HEK293 (cell line): Measurements from ENCODE around the gene ZNF688.

Experiments used
- CTCF ChIA-PET: fragments of 350-600 bp; formaldehyde crosslinking; extraction: SDS; loops from one replicate; lab custom pipeline; 2021; ENCODE audit warnings: antibody characterized with exemption; lab: Yijun Ruan, JAX
- POLR2A ChIA-PET: fragments of 300-600 bp; formaldehyde crosslinking; extraction: SDS; loops from one replicate; lab custom pipeline; 2020; ENCODE audit warnings: antibody characterized with exemption, inconsistent platforms; lab: Yijun Ruan, JAX
- H3K27ac ChIP-seq: fragments of 200-500 bp; sonication (Bioruptor generic); 2 replicates; pipeline ENCODE4 v1.5.1; 2014; ENCODE audit warnings: low read depth, low read length, control low read depth, inconsistent platforms; ENCODE audit errors: extremely low read depth
- H3K36me3 ChIP-seq, 2 experiments: fragments of 200-500 bp in 1 of 2; sonication (Bioruptor generic) in 1 of 2; 1 replicate in 1 of 2; 2 replicates in 1 of 2; pipeline ENCODE4 v1.5.1; 2014 to 2017; ENCODE audit warnings: inconsistent platforms in 2 of 2, low read length in 2 of 2; ENCODE audit not compliant: control insufficient read depth in 2 of 2, insufficient read depth in 1 of 2
- H3K4me1 ChIP-seq: fragments of 200-500 bp; sonication (Bioruptor generic); 2 replicates; pipeline ENCODE4 v1.5.1; 2014; ENCODE audit warnings: mild to moderate bottlenecking, low read length, inconsistent platforms; ENCODE audit not compliant: control insufficient read depth, insufficient read depth
- H3K4me3 ChIP-seq: 2 replicates; pipeline ENCODE4 v1.5.1; 2011; ENCODE audit warnings: low read depth, mild to moderate bottlenecking, control low read depth, low read length, moderate library complexity
- H3K9me3 ChIP-seq: fragments of 200-500 bp; sonication (Bioruptor generic); 2 replicates; pipeline ENCODE4 v1.5.1; 2014; ENCODE audit warnings: low read depth, low read length, inconsistent platforms; ENCODE audit not compliant: control insufficient read depth, insufficient read depth
- KLF10 ChIP-seq: fragments of 450-650 bp; IDR thresholded peaks from 2 replicates; pipeline ENCODE4 v1.5.1; 2018; ENCODE audit warnings: missing biosample characterization, mild to moderate bottlenecking, missing genetic modification characterization
- KLF8 ChIP-seq: fragments of 450-650 bp; formaldehyde crosslinking; IDR thresholded peaks from 2 replicates; pipeline ENCODE4 v1.5.1; 2016; ENCODE audit warnings: missing biosample characterization, missing genetic modification characterization
- OSR2 ChIP-seq: fragments of 450-650 bp; formaldehyde crosslinking; IDR thresholded peaks from 2 replicates; pipeline ENCODE4 v1.5.1; 2016; ENCODE audit warnings: missing biosample characterization, missing genetic modification characterization
- SP2 ChIP-seq: fragments of 450-650 bp; formaldehyde crosslinking; IDR thresholded peaks from 2 replicates; pipeline ENCODE4 v1.5.1; 2016; ENCODE audit warnings: missing biosample characterization, missing genetic modification characterization
- SP3 ChIP-seq: fragments of 450-650 bp; formaldehyde crosslinking; IDR thresholded peaks from 2 replicates; pipeline ENCODE4 v1.5.1; 2016; ENCODE audit warnings: missing biosample characterization, missing genetic modification characterization
- YY1 ChIP-seq: fragments of 450-650 bp; formaldehyde crosslinking; IDR thresholded peaks from 2 replicates; pipeline ENCODE4 v1.5.1; 2018; ENCODE audit warnings: missing biosample characterization, missing genetic modification characterization
- ZBTB1 ChIP-seq: fragments of 450-650 bp; formaldehyde crosslinking; IDR thresholded peaks from 2 replicates; pipeline ENCODE4 v1.5.1; 2016; ENCODE audit warnings: missing biosample characterization, missing genetic modification characterization
- ZBTB17 ChIP-seq: fragments of 450-650 bp; formaldehyde crosslinking; IDR thresholded peaks from 2 replicates; pipeline ENCODE4 v1.5.1; 2016; ENCODE audit warnings: missing biosample characterization, missing genetic modification characterization
- ZBTB48 ChIP-seq: fragments of 450-650 bp; formaldehyde crosslinking; IDR thresholded peaks from 2 replicates; pipeline ENCODE4 v1.5.1; 2016; ENCODE audit warnings: missing biosample characterization, missing genetic modification characterization
- ZBTB49 ChIP-seq: fragments of 450-650 bp; formaldehyde crosslinking; IDR thresholded peaks from 2 replicates; pipeline ENCODE4 v1.5.1; 2016; ENCODE audit warnings: missing biosample characterization, missing genetic modification characterization, low read depth
- ZBTB7A ChIP-seq: fragments of 450-650 bp; formaldehyde crosslinking; IDR thresholded peaks from 2 replicates; pipeline ENCODE4 v1.5.1; 2016; ENCODE audit warnings: low read depth, missing biosample characterization, missing genetic modification characterization
- ZBTB8A ChIP-seq: fragments of 450-650 bp; formaldehyde crosslinking; IDR thresholded peaks from 2 replicates; pipeline ENCODE4 v1.5.1; 2016; ENCODE audit warnings: missing biosample characterization, missing genetic modification characterization
- ZNF138 ChIP-seq: fragments of 450-650 bp; formaldehyde crosslinking; IDR thresholded peaks from 2 replicates; pipeline ENCODE4 v1.5.1; 2016; ENCODE audit warnings: missing biosample characterization, missing genetic modification characterization, borderline replicate concordance
- ZNF335 ChIP-seq: fragments of 450-650 bp; formaldehyde crosslinking; conservative IDR thresholded peaks from 2 replicates; pipeline ENCODE4 v1.5.1; 2016; ENCODE audit warnings: missing biosample characterization, missing genetic modification characterization
- ZNF341 ChIP-seq: fragments of 450-650 bp; formaldehyde crosslinking; IDR thresholded peaks from 2 replicates; pipeline ENCODE4; 2016; ENCODE audit warnings: low read depth, missing biosample characterization, missing genetic modification characterization
- ZNF473 ChIP-seq: fragments of 450-650 bp; formaldehyde crosslinking; IDR thresholded peaks from 2 replicates; pipeline ENCODE4 v1.5.1; 2017; ENCODE audit warnings: missing biosample characterization, missing genetic modification characterization
- ZNF544 ChIP-seq: fragments of 450-650 bp; formaldehyde crosslinking; IDR thresholded peaks from 2 replicates; pipeline ENCODE4 v1.5.0; 2017; ENCODE audit warnings: missing biosample characterization, missing genetic modification characterization
- ZNF549 ChIP-seq: fragments of 450-650 bp; IDR thresholded peaks from 2 replicates; pipeline ENCODE4 v1.5.1; 2018; ENCODE audit warnings: missing biosample characterization, missing genetic modification characterization, mild to moderate bottlenecking, inconsistent platforms, moderate library complexity
- ZNF555 ChIP-seq: fragments of 450-650 bp; formaldehyde crosslinking; conservative IDR thresholded peaks from 2 replicates; pipeline ENCODE4 v1.5.1; 2017; ENCODE audit warnings: missing biosample characterization, mild to moderate bottlenecking, missing genetic modification characterization, inconsistent platforms
- ZNF600 ChIP-seq: fragments of 450-650 bp; formaldehyde crosslinking; IDR thresholded peaks from 2 replicates; pipeline ENCODE4 v1.5.1; 2016; ENCODE audit warnings: missing biosample characterization, missing genetic modification characterization
- ZNF621 ChIP-seq: fragments of 450-650 bp; formaldehyde crosslinking; IDR thresholded peaks from 2 replicates; pipeline ENCODE4 v1.5.1; 2017; ENCODE audit warnings: missing biosample characterization, missing genetic modification characterization
- ZNF629 ChIP-seq: fragments of 450-650 bp; formaldehyde crosslinking; IDR thresholded peaks from 2 replicates; pipeline ENCODE4 v1.5.1; 2017; ENCODE audit warnings: missing biosample characterization, missing genetic modification characterization
- ZNF777 ChIP-seq: fragments of 450-650 bp; formaldehyde crosslinking; IDR thresholded peaks from 2 replicates; pipeline ENCODE4 v1.5.1; 2017; ENCODE audit warnings: missing biosample characterization, missing genetic modification characterization, borderline replicate concordance
- ZNF837 ChIP-seq: fragments of 450-650 bp; formaldehyde crosslinking; IDR thresholded peaks from 2 replicates; pipeline ENCODE4 v1.5.1; 2016; ENCODE audit warnings: missing biosample characterization, missing genetic modification characterization
- ZNF843 ChIP-seq: fragments of 450-650 bp; formaldehyde crosslinking; IDR thresholded peaks from 2 replicates; pipeline ENCODE4 v1.5.1; 2016; ENCODE audit warnings: missing biosample characterization, missing genetic modification characterization
- ZXDB ChIP-seq: fragments of 450-650 bp; formaldehyde crosslinking; IDR thresholded peaks from 2 replicates; pipeline ENCODE4 v1.5.1; 2016; ENCODE audit warnings: missing biosample characterization, missing genetic modification characterization
- TF ChIP-seq, protein P1 (sequence below): fragments of 450-650 bp; formaldehyde crosslinking; IDR thresholded peaks from 2 replicates; pipeline ENCODE4 v1.5.1; 2016; ENCODE audit warnings: missing biosample characterization, missing genetic modification characterization, borderline replicate concordance
- TF ChIP-seq, protein P2 (sequence below): fragments of 450-650 bp; formaldehyde crosslinking; IDR thresholded peaks from 2 replicates; pipeline ENCODE4 v1.5.1; 2017; ENCODE audit warnings: missing biosample characterization, missing genetic modification characterization
- TF ChIP-seq, protein P3 (sequence below): fragments of 450-650 bp; formaldehyde crosslinking; conservative IDR thresholded peaks from 2 replicates; pipeline ENCODE4 v1.5.1; 2016; ENCODE audit warnings: low read depth, missing biosample characterization, missing genetic modification characterization

The ZNF688 gene

GRCh38 chr16:30526137-30526822 is 45.2 kb downstream of the ZNF688 start, which contains the start of gene ZNF768:
Gene ZNF768, minus strand, starts transcription at chr16:30526566. Its CDS starts 153 bp downstream, at chr16:30526413.
- Histone ChIP-seq H3K4me3 (peak within 1 kb of the TSS; percentile 82), H3K36me3 (peaks cover 0 to 24% of the 10 kb centered on the region in 2 experiments; a peak in 2 of 3 replicates), H3K27ac (peak within 1 kb of the TSS; percentile 92), H3K9me3 (no peaks in the 10 kb centered on the region), H3K4me1 (peaks cover 9% of the 10 kb centered on the region)
- POLR2A ChIA-PET = interaction anchor here (0.6 to 1.8 kb wide), 13 partner anchors 10 to 156 kb away, joined by 3 to 25 read pairs (median 4); partner anchors contain the start of genes TBC1D10B, ZNF48, ZNF688 and ZNF689
- CTCF ChIA-PET = interaction anchor here (0.6 to 0.9 kb wide), 2 partner anchors 32 to 102 kb away, joined by 3 read pairs; no protein-coding TSS in a partner anchor
- peak; percentile 52; the same call in 1 of the 2 replicates for TF ChIP-seq ZBTB7A (tag by site-specific recombination)
- TF ChIP-seq ZBTB48 (tag by site-specific recombination) = peak; percentile 75
- TF ChIP-seq OSR2 (tag by site-specific recombination) = no peak
- peak; percentile 23; the same call in 1 of the 2 replicates for TF ChIP-seq ZNF629
- TF ChIP-seq, protein P1, sequence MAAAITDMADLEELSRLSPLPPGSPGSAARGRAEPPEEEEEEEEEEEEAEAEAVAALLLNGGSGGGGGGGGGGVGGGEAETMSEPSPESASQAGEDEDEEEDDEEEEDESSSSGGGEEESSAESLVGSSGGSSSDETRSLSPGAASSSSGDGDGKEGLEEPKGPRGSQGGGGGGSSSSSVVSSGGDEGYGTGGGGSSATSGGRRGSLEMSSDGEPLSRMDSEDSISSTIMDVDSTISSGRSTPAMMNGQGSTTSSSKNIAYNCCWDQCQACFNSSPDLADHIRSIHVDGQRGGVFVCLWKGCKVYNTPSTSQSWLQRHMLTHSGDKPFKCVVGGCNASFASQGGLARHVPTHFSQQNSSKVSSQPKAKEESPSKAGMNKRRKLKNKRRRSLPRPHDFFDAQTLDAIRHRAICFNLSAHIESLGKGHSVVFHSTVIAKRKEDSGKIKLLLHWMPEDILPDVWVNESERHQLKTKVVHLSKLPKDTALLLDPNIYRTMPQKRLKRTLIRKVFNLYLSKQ (tag by site-specific recombination) = no peak
- no peak for TF ChIP-seq KLF8 (tag by site-specific recombination)
- TF ChIP-seq ZNF555 (tag by site-specific recombination) = no peak
- no peak for TF ChIP-seq ZNF621
- TF ChIP-seq ZBTB1 = 0 out of 2 replicates have a peak, but pooled peaks have one; percentile 22
- no peak for TF ChIP-seq ZNF600 (tag by site-specific recombination)
- TF ChIP-seq, protein P2, sequence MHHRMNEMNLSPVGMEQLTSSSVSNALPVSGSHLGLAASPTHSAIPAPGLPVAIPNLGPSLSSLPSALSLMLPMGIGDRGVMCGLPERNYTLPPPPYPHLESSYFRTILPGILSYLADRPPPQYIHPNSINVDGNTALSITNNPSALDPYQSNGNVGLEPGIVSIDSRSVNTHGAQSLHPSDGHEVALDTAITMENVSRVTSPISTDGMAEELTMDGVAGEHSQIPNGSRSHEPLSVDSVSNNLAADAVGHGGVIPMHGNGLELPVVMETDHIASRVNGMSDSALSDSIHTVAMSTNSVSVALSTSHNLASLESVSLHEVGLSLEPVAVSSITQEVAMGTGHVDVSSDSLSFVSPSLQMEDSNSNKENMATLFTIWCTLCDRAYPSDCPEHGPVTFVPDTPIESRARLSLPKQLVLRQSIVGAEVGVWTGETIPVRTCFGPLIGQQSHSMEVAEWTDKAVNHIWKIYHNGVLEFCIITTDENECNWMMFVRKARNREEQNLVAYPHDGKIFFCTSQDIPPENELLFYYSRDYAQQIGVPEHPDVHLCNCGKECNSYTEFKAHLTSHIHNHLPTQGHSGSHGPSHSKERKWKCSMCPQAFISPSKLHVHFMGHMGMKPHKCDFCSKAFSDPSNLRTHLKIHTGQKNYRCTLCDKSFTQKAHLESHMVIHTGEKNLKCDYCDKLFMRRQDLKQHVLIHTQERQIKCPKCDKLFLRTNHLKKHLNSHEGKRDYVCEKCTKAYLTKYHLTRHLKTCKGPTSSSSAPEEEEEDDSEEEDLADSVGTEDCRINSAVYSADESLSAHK (tag by site-specific recombination) = no peak
- TF ChIP-seq ZNF138 (tag by site-specific recombination) = no peak
- peak; percentile 16; the same call in 1 of the 2 replicates for TF ChIP-seq ZBTB17 (tag by site-specific recombination)
- no peak for TF ChIP-seq ZNF777 (tag by site-specific recombination)
- TF ChIP-seq ZXDB = 0 out of 2 replicates have a peak, but pooled peaks have one; percentile 23
- no peak for TF ChIP-seq ZBTB49 (tag by site-specific recombination)
- no peak for TF ChIP-seq ZNF549 (tag by site-specific recombination)
- peak; percentile 15; the same call in 1 of the 2 replicates for TF ChIP-seq ZBTB8A (tag by site-specific recombination)
- TF ChIP-seq, protein P3, sequence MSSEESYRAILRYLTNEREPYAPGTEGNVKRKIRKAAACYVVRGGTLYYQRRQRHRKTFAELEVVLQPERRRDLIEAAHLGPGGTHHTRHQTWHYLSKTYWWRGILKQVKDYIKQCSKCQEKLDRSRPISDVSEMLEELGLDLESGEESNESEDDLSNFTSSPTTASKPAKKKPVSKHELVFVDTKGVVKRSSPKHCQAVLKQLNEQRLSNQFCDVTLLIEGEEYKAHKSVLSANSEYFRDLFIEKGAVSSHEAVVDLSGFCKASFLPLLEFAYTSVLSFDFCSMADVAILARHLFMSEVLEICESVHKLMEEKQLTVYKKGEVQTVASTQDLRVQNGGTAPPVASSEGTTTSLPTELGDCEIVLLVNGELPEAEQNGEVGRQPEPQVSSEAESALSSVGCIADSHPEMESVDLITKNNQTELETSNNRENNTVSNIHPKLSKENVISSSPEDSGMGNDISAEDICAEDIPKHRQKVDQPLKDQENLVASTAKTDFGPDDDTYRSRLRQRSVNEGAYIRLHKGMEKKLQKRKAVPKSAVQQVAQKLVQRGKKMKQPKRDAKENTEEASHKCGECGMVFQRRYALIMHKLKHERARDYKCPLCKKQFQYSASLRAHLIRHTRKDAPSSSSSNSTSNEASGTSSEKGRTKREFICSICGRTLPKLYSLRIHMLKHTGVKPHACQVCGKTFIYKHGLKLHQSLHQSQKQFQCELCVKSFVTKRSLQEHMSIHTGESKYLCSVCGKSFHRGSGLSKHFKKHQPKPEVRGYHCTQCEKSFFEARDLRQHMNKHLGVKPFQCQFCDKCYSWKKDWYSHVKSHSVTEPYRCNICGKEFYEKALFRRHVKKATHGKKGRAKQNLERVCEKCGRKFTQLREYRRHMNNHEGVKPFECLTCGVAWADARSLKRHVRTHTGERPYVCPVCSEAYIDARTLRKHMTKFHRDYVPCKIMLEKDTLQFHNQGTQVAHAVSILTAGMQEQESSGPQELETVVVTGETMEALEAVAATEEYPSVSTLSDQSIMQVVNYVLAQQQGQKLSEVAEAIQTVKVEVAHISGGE = no peak; the same call in 1 of the 2 replicates
- peak; percentile 46; the same call in 1 of the 2 replicates for TF ChIP-seq SP3
- no peak for TF ChIP-seq ZNF544 (tag by site-specific recombination)
- 0 out of 2 replicates have a peak, but pooled peaks have one; percentile 11 for TF ChIP-seq ZNF341
- peak; percentile 33 for TF ChIP-seq SP2
- no peak for TF ChIP-seq ZNF837
- no peak for TF ChIP-seq ZNF473
- TF ChIP-seq ZNF843 = 0 out of 2 replicates have a peak, but pooled peaks have one; percentile 32
- 0 out of 2 replicates have a peak, but pooled peaks have one; percentile 27 for TF ChIP-seq YY1 (tag by site-specific recombination)
- TF ChIP-seq KLF10 (tag by site-specific recombination) = no peak; the same call in 1 of the 2 replicates
- no peak for TF ChIP-seq ZNF335 (tag by site-specific recombination)
